Fibroblast of gingiva (primary cell): ENCODE data around the gene MBNL1.

Experiments used
- DNase-seq: peaks from one replicate; pipeline ENCODE4 v3.0.0-alpha.2; 2011; ENCODE audit warnings: low read depth

The MBNL1 gene, protein sequence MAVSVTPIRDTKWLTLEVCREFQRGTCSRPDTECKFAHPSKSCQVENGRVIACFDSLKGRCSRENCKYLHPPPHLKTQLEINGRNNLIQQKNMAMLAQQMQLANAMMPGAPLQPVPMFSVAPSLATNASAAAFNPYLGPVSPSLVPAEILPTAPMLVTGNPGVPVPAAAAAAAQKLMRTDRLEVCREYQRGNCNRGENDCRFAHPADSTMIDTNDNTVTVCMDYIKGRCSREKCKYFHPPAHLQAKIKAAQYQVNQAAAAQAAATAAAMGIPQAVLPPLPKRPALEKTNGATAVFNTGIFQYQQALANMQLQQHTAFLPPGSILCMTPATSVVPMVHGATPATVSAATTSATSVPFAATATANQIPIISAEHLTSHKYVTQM

DNA sequence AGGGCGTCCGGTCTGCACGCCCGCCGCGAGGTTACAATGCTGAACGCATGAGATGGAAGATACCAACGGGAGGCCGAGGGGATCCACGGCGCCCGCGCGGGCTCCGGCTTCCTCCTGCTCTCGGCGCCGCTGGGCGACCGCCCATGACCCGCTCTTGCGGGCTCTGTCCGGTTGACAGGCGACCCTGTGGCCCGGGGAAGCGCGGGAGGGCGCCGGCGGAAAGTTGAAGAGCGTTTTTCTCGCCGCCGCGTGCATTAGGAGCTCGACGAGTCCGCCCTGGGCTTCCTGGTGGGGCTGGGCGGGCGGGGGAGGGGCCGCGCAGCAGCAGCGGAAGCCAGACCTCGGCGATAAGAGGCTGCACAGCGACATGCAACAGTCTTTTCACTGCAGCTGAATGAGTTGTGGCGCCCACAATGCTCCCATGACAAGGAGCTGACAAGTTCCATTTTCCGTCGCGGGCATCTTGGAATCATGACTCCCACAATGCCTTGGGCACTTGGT, at the start of gene MBNL1:
Gene MBNL1 (plus strand): TSS at position 375 of the 501 bp plus-strand sequence. CDS start 31,265 bp downstream, outside the sequence.
- DNase-seq = peak; percentile 82

DNA sequence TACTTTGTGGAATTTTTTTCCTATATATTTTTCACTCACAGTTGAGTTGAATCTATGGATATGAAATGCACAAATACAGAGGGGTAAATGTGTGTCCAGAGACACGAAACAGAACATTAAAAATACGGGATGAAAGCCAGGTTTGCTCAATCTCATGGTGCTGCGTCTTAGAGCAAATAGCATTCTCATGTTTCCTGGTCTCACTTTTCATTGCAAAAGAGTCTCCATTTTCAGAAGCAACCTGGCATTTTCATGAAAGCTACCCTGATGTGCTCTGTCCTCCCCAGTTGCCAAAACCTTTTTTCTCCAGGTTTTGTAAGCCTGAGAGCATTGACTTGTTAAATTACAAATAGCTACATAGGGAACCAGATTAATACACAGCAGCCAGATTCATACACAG, 49.5 kb upstream of the MBNL1 start:
- peak; percentile 86 for DNase-seq

DNA sequence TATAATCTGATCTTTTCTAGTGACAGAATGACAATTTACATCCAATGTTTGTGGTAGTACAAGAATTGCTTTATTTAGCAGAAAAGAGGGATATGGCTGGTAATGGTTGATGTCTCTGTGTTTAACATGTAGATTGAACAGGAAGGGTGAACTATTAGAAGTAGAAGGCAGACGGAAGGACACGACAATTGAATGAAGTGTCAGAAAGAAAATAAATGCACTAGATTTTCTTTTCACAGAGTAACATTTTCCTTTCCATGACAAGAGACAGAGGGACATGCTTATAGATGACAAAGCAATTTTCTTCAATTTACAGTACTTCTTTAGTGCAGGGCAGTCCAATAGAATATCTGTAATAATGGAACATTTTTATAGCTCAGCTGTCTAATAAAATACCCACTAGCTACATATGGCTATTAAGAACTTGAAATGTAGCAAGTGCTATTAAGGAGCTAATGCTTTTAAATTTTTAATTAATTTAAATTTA, 48.9 kb upstream of the MBNL1 start:
- no peak for DNase-seq

DNA sequence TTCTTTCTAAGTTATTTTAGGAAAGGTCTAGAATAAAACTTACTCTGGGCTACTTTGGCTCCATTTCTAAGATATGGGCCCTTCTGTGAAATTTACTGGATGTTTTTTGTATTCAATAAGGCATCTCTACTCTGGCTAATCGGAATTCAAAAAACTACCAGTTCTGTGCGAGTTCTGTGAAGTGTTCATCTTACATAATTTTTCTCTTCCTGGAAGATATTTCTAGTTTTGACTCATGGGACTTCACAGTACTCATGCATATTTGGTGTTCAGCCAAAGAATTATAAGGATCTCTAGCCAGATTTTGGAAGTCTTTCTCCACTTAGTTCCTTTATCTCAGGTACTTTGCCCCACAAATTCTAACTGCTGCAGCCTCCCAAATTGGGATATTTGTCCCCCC, 46.4 kb upstream of the MBNL1 start:
- peak; percentile 62 for DNase-seq

DNA sequence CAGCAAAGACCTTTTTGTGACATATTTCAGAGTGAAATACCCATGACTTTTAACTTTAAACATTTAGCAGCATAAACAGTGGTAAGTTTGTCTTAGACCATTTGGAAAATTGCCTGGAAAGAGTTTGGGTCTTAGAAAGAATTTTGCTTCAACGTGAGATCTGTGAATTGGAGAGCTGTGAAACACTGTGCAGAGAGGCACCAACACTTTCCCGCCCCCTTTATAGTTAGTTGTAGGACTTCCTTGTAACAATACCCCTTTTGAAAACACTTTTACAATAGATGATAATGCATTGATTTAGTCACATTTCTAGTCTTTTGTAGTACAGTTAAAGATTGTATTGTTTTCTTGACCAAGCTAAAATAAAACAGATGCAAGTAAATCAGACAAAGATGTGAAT, 43.5 kb upstream of the MBNL1 start:
- DNase-seq = no peak

DNA sequence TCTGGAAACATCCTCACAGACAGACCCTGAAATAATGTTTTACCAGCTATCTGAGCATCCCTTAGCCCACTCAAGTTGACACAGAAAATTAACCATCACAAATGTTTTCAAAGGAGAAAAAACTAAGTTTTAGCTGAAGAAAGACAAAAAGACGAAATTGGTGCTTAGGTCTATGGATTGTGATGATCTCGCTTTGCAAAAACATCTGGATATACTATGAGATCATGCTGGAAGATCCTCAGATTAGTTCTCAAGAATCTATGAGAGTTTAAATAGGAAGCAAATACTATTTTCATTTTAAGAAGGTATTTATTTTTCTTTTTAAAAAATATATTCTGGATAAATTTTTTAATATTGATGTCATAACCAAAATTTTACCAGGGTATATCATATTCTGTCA, 42.6 kb upstream of the MBNL1 start:
- no peak for DNase-seq

DNA sequence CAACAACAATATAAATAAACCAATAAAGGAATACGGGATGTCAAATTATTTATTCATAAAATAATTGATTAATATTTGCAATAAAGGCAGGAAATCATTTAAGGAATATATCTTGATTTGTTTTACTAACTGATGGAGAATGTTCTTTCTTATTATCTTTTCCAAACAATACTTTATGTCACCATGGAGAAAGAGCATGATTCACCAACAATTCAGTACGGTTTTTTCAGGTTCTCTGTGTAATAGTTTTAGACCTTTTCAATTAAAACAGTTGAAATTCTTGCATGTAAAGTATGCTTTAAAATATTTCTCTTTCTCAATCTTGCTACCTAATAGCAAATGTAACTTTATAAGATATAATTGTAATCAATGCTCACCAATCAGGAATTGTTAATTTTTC, 41.7 kb upstream of the MBNL1 start:
- DNase-seq = no peak

DNA sequence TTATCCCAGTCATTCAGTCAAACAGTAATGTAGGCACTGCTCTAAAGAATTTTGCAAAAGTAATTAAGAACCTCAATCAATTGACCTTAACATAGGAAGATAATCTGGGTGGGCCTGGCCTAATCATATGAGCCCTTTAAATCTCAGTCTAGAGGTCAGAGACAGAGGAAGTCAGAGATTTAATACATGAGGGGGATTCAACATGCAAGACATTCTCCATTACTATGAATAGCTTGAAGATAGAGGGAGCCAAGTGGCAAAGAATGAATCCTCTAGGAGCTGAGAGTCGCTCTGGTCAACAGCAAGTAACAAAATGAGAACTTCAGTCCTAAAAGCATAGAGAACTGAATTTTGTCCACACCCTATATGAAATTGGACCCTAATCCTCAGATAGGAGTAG, 39.0 kb upstream of the MBNL1 start:
- no peak for DNase-seq

DNA sequence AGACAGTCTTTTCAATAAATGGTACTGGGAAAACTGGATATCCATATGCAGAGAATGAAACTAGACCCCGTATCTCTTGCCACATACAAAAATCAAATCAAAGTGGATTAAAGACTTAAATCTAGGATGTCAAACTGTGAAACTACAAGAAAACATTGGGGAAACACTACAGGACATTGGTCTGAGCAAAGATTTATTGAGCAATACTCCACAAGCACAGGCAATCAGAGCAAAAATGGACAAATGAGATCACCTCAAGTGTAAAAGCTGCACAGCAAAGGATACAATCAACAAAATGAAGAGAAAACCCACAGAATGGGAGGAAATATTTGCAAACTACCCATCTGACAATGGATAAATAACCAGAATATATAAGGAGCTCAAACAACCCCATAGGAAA, 38.4 kb upstream of the MBNL1 start:
- no peak for DNase-seq

DNA sequence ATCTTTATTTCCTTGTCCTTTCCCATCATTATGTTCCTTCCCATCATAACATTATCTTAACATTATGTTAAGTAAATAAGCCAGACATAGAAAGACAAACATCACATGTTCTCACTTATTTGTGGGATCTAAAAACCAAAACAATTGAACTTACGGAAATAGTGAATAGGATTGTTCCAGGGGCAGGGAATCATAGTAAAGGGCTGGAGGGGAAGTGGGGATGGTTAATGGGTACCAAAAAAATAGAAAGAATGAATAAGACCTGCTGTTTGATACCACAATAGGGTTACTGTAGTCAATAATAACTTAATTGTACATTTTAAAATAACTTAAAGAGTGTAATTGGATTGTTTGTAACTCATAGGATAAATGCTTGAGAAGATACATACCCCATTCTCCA, 36.7 kb upstream of the MBNL1 start:
- no peak for DNase-seq

DNA sequence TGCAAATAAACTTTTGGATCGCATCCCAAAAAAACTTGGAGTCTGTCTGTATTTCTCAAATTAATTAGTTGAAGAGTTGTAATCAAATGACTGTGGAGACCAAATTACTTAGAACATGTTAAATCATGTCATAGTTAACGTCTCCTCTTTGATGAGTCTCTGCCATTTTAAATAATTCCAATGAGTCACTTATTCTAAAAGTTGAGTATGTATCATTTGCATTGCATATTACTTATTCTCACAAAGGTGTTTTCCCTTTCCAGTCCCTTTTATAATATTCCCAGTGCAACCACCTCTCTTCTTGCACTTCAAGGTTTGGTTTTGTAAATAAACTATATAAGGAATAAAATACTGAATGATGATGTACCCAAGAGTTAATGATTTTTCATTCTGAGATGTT, 36.0 kb upstream of the MBNL1 start:
- no peak for DNase-seq

DNA sequence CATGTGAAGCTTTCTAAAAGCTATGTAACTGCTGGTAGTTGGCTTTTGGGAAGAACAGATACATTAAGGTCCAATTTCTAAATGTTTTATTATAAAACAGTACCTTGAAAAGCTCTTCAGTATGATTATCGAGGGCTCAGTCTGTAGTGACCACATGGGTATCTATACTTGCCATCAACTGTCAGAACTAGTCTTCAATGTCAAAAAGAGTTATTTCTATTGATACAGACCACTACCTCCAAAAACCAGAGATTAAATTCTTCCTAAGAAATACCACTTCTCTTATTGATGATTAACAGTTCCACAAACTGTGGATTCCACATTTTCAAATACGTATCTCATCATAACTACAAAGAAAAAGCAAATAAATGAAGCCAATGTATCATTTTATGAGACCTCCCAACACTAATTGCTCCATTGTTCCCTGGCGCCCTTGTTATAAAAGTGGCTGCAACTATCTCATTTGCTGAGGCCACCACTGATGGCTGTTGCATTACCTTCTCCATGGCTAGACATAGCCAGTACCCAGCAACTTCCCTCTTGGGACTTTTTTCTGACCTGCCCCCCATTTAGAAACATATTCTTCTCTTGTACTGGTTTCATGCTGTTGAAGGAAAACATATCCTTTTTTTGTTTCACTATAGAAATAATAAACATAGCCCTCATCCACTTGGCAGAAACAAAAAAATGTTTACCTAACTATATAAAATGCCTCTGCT, 33.9 kb upstream of the MBNL1 start:
- no peak for DNase-seq

DNA sequence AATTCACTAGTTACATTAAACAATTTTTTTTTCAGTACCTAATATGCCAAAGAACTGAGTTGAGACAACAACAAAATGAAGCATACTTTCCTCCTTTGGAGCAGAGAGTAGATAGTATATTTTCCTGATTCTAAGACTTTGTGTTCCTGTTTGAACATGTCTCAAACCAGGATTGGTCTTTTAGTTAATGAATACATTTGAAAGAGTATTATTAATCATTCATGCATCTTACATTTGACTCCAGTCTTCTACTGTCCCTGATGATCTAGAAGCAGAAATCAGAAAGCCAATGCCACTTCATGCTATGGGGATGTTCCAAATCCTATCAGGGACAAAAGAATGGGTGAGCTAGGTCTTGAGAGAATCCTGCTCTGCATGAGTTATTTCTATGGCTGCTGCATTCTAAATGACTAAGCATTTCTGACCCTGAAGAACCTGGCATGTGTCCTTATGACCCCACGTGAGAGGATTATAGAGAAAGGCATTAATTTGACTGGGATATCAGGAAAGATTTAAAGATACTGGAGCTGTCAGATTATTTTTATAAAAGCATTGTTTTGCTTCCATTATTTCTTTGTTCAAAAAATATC, 32.9 kb upstream of the MBNL1 start:
- peak; percentile 32 for DNase-seq

DNA sequence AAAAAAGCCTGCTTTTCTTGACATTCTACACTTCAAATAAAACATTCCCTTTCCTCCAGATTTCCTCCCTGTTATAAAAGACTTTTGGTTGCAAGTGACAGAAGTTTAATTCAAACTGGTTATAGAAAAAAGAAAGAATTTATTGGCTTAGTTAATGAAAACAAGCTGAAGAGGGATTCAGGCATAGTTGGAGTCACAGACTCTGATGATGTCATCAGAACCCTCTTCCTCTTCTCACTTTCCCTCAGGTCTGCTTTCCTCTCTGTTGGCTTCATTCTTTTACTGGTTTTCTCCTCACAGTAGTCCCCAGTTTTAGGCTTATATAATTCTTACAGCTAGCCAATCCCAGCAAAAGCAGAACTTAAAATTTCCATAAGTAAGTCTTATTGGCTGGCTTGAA, 32.0 kb upstream of the MBNL1 start:
- peak; percentile 44 for DNase-seq

DNA sequence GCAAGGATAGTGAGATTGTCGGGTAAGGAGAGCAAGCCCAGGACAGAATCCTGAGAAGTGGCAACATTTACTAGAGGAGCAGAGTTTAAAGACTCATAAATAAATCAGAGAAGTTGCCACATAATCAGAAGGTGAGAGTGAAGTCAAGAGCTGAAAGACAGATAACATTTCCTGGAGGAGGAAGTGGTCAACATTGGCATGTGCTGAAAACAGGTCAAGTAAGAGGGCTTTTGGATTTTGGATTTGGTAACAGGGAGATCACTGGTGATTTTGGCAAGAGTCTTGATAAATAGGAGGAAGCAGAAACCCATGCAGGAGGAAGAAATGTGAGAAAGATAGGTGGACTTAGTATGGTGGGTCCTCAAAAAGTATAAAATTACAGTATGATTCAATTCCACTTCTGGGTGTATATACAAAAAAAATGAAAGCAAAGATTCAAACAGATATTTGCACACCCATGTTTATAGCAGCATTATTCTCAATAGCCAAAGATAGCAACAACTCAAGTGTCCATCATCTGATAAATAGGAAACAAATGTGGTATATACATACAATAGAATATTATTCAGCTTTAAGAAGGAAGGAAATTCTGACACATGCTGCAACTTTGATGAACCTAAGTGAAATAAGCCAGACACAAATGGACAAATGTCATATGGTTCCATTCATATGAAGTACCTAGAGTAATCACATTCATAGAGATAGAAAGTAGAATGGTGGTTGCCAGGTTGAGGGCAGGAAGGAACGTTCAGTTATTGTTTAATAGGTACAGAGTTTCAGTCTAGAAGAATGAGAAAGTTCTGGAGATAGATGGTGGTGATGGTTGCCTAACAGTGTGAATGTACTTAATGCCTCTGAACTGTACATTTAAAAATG, 27.3 kb upstream of the MBNL1 start:
- DNase-seq = no peak

DNA sequence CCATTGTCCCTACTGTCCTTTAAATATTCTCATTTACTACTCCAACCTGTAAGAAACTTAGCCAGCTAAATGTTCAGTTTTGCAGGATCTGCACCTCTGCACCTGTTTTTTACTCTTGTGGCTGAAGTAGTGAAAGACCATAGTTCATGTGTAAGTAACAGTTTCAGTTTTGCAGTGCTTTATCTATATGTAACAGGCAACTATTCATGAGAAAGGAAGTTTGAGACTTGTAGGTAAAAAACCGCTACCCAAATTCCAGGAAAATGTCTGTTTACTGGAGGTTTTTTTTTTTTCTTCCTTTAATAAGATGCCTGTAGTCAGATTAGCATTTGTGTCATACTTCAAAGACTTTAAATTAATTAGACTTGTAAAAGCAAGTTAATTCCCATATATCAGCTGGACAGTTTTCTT, 25.4 kb upstream of the MBNL1 start:
- no peak for DNase-seq

DNA sequence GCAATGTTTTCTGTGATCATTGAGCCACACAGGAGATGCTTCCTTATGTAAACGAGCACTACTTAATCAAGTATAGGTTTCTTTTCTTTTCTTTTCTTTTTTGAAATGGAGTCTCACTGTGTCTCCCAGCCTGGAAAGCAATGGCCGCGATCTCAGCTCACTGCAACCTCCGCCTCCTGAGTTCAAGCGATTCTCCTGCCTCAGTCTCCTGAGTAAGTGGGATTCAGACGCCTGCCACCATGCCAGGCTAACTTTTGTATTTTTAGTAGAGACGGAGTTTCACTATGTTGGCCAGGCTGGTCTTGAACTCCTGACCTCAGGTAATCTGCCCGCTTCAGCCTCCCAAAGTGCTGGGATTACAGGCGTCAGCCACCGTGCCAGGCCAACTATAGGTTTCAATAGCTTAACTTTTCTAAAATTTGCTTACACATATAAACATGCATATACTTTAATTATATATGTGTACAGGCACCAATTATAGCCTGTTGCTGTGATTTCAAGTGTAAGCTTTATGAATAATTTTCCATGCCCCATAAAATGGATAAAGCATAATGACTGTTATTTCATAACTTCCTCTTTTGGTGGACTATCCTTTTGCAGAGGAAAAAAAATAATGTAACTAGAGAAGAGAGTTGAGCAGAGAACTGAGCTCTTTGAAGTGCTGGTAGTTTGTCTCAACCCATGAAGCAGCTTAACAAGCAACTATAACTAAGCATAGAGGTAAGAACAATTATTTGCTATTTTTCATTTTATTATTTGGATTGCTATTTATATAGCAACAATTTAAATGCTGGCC, 24.8 kb upstream of the MBNL1 start:
- no peak for DNase-seq

DNA sequence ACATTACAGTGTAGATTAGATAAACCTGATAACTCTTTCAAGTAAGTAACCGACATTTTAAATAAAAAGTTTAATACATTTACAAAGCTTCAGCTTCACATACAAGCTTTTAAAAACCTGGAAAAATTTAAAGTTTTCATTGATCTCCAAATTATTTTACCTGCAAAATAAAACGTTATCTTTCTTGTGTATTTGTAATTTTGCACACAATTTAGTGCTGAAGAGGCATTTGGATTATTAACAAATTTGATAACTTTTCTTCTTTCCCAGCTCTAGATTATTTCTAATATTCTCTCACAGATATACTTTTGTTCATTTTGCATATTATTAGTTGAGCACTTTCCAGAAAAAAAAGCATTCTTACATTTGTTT, 24.2 kb upstream of the MBNL1 start:
- DNase-seq = no peak

DNA sequence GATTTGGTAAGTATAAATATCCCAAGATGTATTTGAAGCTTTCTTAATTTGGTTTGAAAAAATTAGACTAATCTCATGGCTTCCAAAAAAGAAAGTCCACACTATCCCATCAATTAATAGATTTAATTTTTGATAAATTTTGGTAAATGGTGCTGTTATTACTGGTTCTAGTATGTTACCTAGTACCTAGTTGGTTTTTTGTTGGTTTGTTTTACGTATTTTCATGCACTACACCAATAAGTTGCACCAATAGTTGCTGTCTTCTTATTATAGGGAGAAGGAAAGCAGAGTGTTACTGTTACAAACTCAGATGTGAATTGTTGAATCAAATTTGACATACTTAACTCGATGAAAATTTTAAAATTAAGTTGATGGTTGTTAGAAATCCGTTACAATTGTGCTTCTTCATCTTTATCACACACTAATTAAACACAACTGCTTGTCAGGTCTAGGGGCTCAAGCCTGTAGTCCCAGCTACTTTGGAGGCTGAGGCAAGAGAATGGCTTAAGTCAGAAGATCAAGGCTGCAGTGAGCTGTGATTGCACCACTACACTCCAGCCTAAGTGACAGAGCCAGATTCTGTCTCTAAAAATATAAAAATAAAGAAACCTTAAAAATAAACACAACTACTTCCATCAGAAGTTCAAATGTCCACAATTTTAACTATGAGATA, 23.1 kb upstream of the MBNL1 start:
- no peak for DNase-seq

DNA sequence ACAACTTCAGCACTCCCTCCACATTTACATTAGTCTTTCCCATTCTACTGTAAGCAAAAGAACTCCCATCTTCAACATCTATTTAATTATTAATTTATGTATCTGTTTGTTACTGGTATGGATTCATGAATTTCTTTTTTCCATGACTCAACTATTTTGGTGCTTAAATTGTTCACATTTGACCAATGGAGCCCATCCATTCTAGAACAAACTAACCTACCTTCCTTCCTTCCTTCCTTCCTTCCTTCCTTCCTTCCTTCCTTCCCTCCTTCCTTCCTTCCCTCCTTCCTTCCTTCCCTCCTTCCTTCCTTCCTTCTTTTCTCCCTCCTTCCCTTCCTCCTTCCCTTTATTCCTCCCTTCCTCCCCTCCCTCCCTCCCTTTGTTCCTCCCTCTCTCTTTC, 16.8 kb upstream of the MBNL1 start:
- DNase-seq = no peak

DNA sequence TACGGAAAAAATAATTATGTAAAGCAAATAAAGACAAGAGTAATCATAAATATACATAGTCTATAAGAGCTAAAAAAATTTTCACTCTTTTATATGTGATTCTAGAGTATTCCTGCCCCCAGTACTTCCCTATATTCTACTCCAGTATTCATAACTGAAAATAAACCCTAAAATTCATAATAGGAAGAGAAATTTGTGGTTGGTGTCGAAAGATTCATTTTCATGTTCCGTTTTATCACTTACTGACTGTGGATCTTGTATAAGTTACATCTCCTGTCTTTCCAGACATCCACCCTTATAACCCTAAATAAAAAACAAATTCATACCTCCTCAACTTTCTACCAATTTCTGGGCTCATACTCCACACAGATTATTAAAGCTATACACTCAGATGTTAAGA, 16.0 kb upstream of the MBNL1 start:
- no peak for DNase-seq
